ENCODE data around the gene KREMEN1. TPM values are rescaled to one million over a fixed set of nuclear protein-coding genes. Genes with fewer than 3 reads are reported as not detected.

The KREMEN1 gene
- total RNA-seq, 1 experiment from 2014 or later = 5.8 TPM

- ATAC-seq (no peak), DNase-seq (ENCODE audit: low spot score) (no peak)
- ChIA-PET POLR2A (no interaction called here), CTCF (interaction anchor here (1.3 to 4.3 kb wide), 2 partner anchors 41 to 132 kb away, joined by 5 to 27 read pairs; no protein-coding TSS in a partner anchor)
- H3K4me3 Mint-ChIP-seq = no peak overlapping the region
- H3K27ac Mint-ChIP-seq = no peak overlapping the region
- no peaks in the 10 kb centered on the region for H3K4me1 Mint-ChIP-seq
- peaks cover 6% of the 10 kb centered on the region for H3K36me3 Mint-ChIP-seq
- peaks cover 9% of the 10 kb centered on the region for H3K9me3 Mint-ChIP-seq
- TF ChIP-seq FOXP1 (CRISPR knock-in tag; IDR thresholded peaks at IDR 0.05; ENCODE audit: borderline replicate concordance) (no peak), IRF2 (CRISPR knock-in tag; IDR thresholded peaks at IDR 0.05; ENCODE audit: borderline replicate concordance, low read depth) (no peak), ZNF232 (CRISPR knock-in tag; IDR thresholded peaks at IDR 0.05) (no peak), KAT7 (CRISPR knock-in tag; IDR thresholded peaks at IDR 0.05; ENCODE audit: borderline replicate concordance) (no peak), CBFB (CRISPR knock-in tag; IDR thresholded peaks at IDR 0.05; ENCODE audit: low read depth) (no peak), ELF4 (CRISPR knock-in tag; IDR thresholded peaks at IDR 0.05; ENCODE audit: low read depth) (no peak), CDX4 (CRISPR knock-in tag; IDR thresholded peaks at IDR 0.05; ENCODE audit: borderline replicate concordance) (no peak), OVOL2 (CRISPR knock-in tag; IDR thresholded peaks at IDR 0.05; ENCODE audit: borderline replicate concordance) (no peak), ZNF263 (CRISPR knock-in tag; IDR thresholded peaks at IDR 0.05; ENCODE audit: low read depth) (no peak), ZBTB21 (CRISPR knock-in tag; IDR thresholded peaks at IDR 0.05; ENCODE audit: borderline replicate concordance) (no peak)
- TF ChIP-seq, protein P1, sequence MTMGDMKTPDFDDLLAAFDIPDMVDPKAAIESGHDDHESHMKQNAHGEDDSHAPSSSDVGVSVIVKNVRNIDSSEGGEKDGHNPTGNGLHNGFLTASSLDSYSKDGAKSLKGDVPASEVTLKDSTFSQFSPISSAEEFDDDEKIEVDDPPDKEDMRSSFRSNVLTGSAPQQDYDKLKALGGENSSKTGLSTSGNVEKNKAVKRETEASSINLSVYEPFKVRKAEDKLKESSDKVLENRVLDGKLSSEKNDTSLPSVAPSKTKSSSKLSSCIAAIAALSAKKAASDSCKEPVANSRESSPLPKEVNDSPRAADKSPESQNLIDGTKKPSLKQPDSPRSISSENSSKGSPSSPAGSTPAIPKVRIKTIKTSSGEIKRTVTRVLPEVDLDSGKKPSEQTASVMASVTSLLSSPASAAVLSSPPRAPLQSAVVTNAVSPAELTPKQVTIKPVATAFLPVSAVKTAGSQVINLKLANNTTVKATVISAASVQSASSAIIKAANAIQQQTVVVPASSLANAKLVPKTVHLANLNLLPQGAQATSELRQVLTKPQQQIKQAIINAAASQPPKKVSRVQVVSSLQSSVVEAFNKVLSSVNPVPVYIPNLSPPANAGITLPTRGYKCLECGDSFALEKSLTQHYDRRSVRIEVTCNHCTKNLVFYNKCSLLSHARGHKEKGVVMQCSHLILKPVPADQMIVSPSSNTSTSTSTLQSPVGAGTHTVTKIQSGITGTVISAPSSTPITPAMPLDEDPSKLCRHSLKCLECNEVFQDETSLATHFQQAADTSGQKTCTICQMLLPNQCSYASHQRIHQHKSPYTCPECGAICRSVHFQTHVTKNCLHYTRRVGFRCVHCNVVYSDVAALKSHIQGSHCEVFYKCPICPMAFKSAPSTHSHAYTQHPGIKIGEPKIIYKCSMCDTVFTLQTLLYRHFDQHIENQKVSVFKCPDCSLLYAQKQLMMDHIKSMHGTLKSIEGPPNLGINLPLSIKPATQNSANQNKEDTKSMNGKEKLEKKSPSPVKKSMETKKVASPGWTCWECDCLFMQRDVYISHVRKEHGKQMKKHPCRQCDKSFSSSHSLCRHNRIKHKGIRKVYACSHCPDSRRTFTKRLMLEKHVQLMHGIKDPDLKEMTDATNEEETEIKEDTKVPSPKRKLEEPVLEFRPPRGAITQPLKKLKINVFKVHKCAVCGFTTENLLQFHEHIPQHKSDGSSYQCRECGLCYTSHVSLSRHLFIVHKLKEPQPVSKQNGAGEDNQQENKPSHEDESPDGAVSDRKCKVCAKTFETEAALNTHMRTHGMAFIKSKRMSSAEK (CRISPR knock-in tag; IDR thresholded peaks at IDR 0.05; ENCODE audit: borderline replicate concordance) = no peak
- TF ChIP-seq, protein P2, sequence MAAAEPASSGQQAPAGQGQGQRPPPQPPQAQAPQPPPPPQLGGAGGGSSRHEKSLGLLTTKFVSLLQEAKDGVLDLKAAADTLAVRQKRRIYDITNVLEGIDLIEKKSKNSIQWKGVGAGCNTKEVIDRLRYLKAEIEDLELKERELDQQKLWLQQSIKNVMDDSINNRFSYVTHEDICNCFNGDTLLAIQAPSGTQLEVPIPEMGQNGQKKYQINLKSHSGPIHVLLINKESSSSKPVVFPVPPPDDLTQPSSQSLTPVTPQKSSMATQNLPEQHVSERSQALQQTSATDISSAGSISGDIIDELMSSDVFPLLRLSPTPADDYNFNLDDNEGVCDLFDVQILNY (CRISPR knock-in tag; IDR thresholded peaks at IDR 0.05) = no peak
- no peaks in the 10 kb centered on the region for H3K27me3 Mint-ChIP-seq (ENCODE audit: low read depth)
Observed at GRCh38 chr22:29113319-29113718, 40.5 kb downstream of the KREMEN1 start.

- no peak for ATAC-seq
- CTCF ChIA-PET = interaction anchor here (0.6 kb wide), 2 partner anchors 39 to 131 kb away, joined by 3 read pairs; no protein-coding TSS in a partner anchor
- no peak for TF ChIP-seq MLX (CRISPR knock-in tag; IDR thresholded peaks at IDR 0.05)
- TF ChIP-seq ZBTB43 (CRISPR knock-in tag; IDR thresholded peaks at IDR 0.05) = no peak
- TF ChIP-seq ATF6 (CRISPR knock-in tag; IDR thresholded peaks at IDR 0.05) = no peak
- TF ChIP-seq, protein P1 (CRISPR knock-in tag; IDR thresholded peaks at IDR 0.05; ENCODE audit: borderline replicate concordance) = no peak
- TF ChIP-seq, protein P3, sequence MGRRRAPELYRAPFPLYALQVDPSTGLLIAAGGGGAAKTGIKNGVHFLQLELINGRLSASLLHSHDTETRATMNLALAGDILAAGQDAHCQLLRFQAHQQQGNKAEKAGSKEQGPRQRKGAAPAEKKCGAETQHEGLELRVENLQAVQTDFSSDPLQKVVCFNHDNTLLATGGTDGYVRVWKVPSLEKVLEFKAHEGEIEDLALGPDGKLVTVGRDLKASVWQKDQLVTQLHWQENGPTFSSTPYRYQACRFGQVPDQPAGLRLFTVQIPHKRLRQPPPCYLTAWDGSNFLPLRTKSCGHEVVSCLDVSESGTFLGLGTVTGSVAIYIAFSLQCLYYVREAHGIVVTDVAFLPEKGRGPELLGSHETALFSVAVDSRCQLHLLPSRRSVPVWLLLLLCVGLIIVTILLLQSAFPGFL (CRISPR knock-in tag; IDR thresholded peaks at IDR 0.05; ENCODE audit: borderline replicate concordance) = no peak
- no peak for TF ChIP-seq ESRRA (CRISPR knock-in tag; IDR thresholded peaks at IDR 0.05; ENCODE audit: borderline replicate concordance)
- TF ChIP-seq SMAD3 (CRISPR knock-in tag; IDR thresholded peaks at IDR 0.05; ENCODE audit: borderline replicate concordance) = no peak
Observed at GRCh38 chr22:29114392-29114791, 41.6 kb downstream of the KREMEN1 start.

More at GRCh38 chr22:29114392-29114791, 41.6 kb downstream of the KREMEN1 start:
- peaks cover 7% of the 10 kb centered on the region for H3K36me3 Mint-ChIP-seq
- no peaks in the 10 kb centered on the region for H3K27me3 Mint-ChIP-seq (ENCODE audit: low read depth)
- no peak for DNase-seq (ENCODE audit: low spot score)
- H3K4me1 Mint-ChIP-seq = no peaks in the 10 kb centered on the region
- POLR2A ChIA-PET = no interaction called here
- H3K4me3 Mint-ChIP-seq = no peak overlapping the region
- H3K27ac Mint-ChIP-seq = no peak overlapping the region
- peaks cover 14% of the 10 kb centered on the region for H3K9me3 Mint-ChIP-seq

Measured in WTC11 (cell line).